ENCODE data around the gene ABLIM3.

Gene ABLIM3

GRCh38 chr5:149153751-149154610 is 12.7 kb downstream of the ABLIM3 start:
- DNase-seq (ENCODE audit: low read depth in 1 of 2, low spot score in 1 of 2) = peak in 1 of 2 experiments; percentile 30
- no peak for TF ChIP-seq JUND (IDR thresholded peaks at IDR 0.05; ENCODE audit: low read depth)
- in situ Hi-C loops (cut with HindIII; ENCODE audit: low pct_unique_long_range_greater_than_20kb, low sequenced_read_pairs) = no loop called here

- DNase-seq (ENCODE audit: low read depth in 1 of 2, low spot score in 1 of 2) = no peak
- in situ Hi-C loops (cut with HindIII; ENCODE audit: low pct_unique_long_range_greater_than_20kb, low sequenced_read_pairs) = no loop called here
- TF ChIP-seq JUND (IDR thresholded peaks at IDR 0.05; ENCODE audit: low read depth) = no peak
Observed at GRCh38 chr5:149154650-149155049, 13.4 kb downstream of the ABLIM3 start.

- TF ChIP-seq JUND (IDR thresholded peaks at IDR 0.05; ENCODE audit: low read depth) = no peak
- in situ Hi-C loops (cut with HindIII; ENCODE audit: low pct_unique_long_range_greater_than_20kb, low sequenced_read_pairs) = no loop called here
- no peak for DNase-seq (ENCODE audit: low read depth in 1 of 2, low spot score in 1 of 2)
Observed at GRCh38 chr5:149156435-149157083, 15.3 kb downstream of the ABLIM3 start.

GRCh38 chr5:149157330-149157729 is 16.0 kb downstream of the ABLIM3 start:
- in situ Hi-C loops (cut with HindIII; ENCODE audit: low pct_unique_long_range_greater_than_20kb, low sequenced_read_pairs) = no loop called here
- no peak for TF ChIP-seq JUND (IDR thresholded peaks at IDR 0.05; ENCODE audit: low read depth)
- DNase-seq (ENCODE audit: low read depth in 1 of 2, low spot score in 1 of 2) = no peak

- no peak for TF ChIP-seq JUND (IDR thresholded peaks at IDR 0.05; ENCODE audit: low read depth)
- no peak for DNase-seq (ENCODE audit: low read depth in 1 of 2, low spot score in 1 of 2)
- in situ Hi-C loops (cut with HindIII; ENCODE audit: low pct_unique_long_range_greater_than_20kb, low sequenced_read_pairs) = no loop called here
Observed at GRCh38 chr5:149160291-149160787, 19.0 kb downstream of the ABLIM3 start.

- no peak for DNase-seq (ENCODE audit: low read depth in 1 of 2, low spot score in 1 of 2)
- in situ Hi-C loops (cut with HindIII; ENCODE audit: low pct_unique_long_range_greater_than_20kb, low sequenced_read_pairs) = no loop called here
- TF ChIP-seq JUND (IDR thresholded peaks at IDR 0.05; ENCODE audit: low read depth) = no peak
Observed at GRCh38 chr5:149161026-149161687, 19.9 kb downstream of the ABLIM3 start.

GRCh38 chr5:149161850-149162249 is 20.6 kb downstream of the ABLIM3 start:
- no peak for DNase-seq (ENCODE audit: low read depth in 1 of 2, low spot score in 1 of 2)
- in situ Hi-C loops (cut with HindIII; ENCODE audit: low pct_unique_long_range_greater_than_20kb, low sequenced_read_pairs) = no loop called here

GRCh38 chr5:149162401-149163084 is 21.2 kb downstream of the ABLIM3 start:
- no peak for DNase-seq (ENCODE audit: low read depth in 1 of 2, low spot score in 1 of 2)
- no peak for TF ChIP-seq JUND (IDR thresholded peaks at IDR 0.05; ENCODE audit: low read depth)
- in situ Hi-C loops (cut with HindIII; ENCODE audit: low pct_unique_long_range_greater_than_20kb, low sequenced_read_pairs) = no loop called here

More at GRCh38 chr5:149161850-149162249, 20.6 kb downstream of the ABLIM3 start:
- no peak for TF ChIP-seq JUND (IDR thresholded peaks at IDR 0.05; ENCODE audit: low read depth)

- DNase-seq (ENCODE audit: low read depth in 1 of 2, low spot score in 1 of 2) = peak in 1 of 2 experiments; percentile 21
- no peak for TF ChIP-seq JUND (IDR thresholded peaks at IDR 0.05; ENCODE audit: low read depth)
- in situ Hi-C loops (cut with HindIII; ENCODE audit: low pct_unique_long_range_greater_than_20kb, low sequenced_read_pairs) = no loop called here
Observed at GRCh38 chr5:149164731-149165130, 23.4 kb downstream of the ABLIM3 start.

GRCh38 chr5:149166128-149166527 is 24.8 kb downstream of the ABLIM3 start:
- TF ChIP-seq JUND (IDR thresholded peaks at IDR 0.05; ENCODE audit: low read depth) = no peak
- in situ Hi-C loops (cut with HindIII; ENCODE audit: low pct_unique_long_range_greater_than_20kb, low sequenced_read_pairs) = no loop called here

GRCh38 chr5:149166591-149167100 is 25.4 kb downstream of the ABLIM3 start:
- DNase-seq (ENCODE audit: low read depth in 1 of 2, low spot score in 1 of 2) = no peak
- in situ Hi-C loops (cut with HindIII; ENCODE audit: low pct_unique_long_range_greater_than_20kb, low sequenced_read_pairs) = no loop called here
- TF ChIP-seq JUND (IDR thresholded peaks at IDR 0.05; ENCODE audit: low read depth) = no peak

More at GRCh38 chr5:149166128-149166527, 24.8 kb downstream of the ABLIM3 start:
- DNase-seq (ENCODE audit: low read depth in 1 of 2, low spot score in 1 of 2) = no peak
